Liver (tissue), 9 donors: ENCODE results near the gene TSGA10IP. TPM values are rescaled to one million over a fixed set of nuclear protein-coding genes. Genes with fewer than 3 reads are reported as not detected.

Source experiments
- DNase-seq: peaks from one replicate; pipeline ENCODE4 v3.0.0-alpha.2; 2017; ENCODE audit warnings: low spot score
- H3K27ac ChIP-seq, 2 donors: one replicate each; pipeline ENCODE4 v1.7.0; 2013; ENCODE audit warnings: inconsistent platforms in 2 of 2, low read length in 2 of 2, control low read depth in 1 of 2, low read depth in 1 of 2, mild to moderate bottlenecking in 1 of 2
- H3K27me3 ChIP-seq, 4 donors: one replicate each; pipeline versions ENCODE4 v1.6.1 to v1.7.0; 2013; ENCODE audit warnings: low read length in 3 of 4, inconsistent platforms in 1 of 4, mild to moderate bottlenecking in 1 of 4, moderate library complexity in 1 of 4; ENCODE audit not compliant: control insufficient read depth in 4 of 4, insufficient read depth in 4 of 4
- H3K36me3 ChIP-seq, 4 donors: one replicate each; pipeline versions ENCODE4 v1.6.1 to v1.7.0; 2013; ENCODE audit warnings: low read length in 3 of 4, mild to moderate bottlenecking in 3 of 4, low read depth in 1 of 4, moderate library complexity in 1 of 4; ENCODE audit not compliant: control insufficient read depth in 4 of 4, insufficient read depth in 3 of 4
- H3K4me1 ChIP-seq, 4 donors: one replicate each; pipeline versions ENCODE4 v1.6.1 to v1.7.0; 2013; ENCODE audit warnings: low read length in 3 of 4, mild to moderate bottlenecking in 3 of 4, moderate library complexity in 1 of 4; ENCODE audit not compliant: control insufficient read depth in 4 of 4, insufficient read depth in 4 of 4
- H3K4me3 ChIP-seq, 3 donors: one replicate each; pipeline versions ENCODE4 v1.6.1 to v1.7.0; 2013; ENCODE audit warnings: low read length in 3 of 3, control low read depth in 1 of 3, low read depth in 1 of 3, mild to moderate bottlenecking in 1 of 3
- H3K9ac ChIP-seq, 2 donors: one replicate each; pipeline ENCODE4 v1.7.0; 2013; ENCODE audit warnings: low read length in 2 of 2, mild to moderate bottlenecking in 2 of 2, moderate library complexity in 2 of 2, control low read depth in 1 of 2, low read depth in 1 of 2
- H3K9me3 ChIP-seq, 4 donors: one replicate each; pipeline versions ENCODE4 v1.6.1 to v1.7.0; 2013; ENCODE audit warnings: low read length in 3 of 4; ENCODE audit not compliant: control insufficient read depth in 4 of 4
- ATF3 ChIP-seq: IDR thresholded peaks from 2 replicates; pipeline ENCODE4 v1.6.1; 2016; ENCODE audit warnings: antibody characterized with exemption
- CTCF ChIP-seq: fragments of 150-350 bp; IDR thresholded peaks from 2 replicates; pipeline ENCODE4 v1.5.1; 2017; ENCODE audit warnings: improper control_type of control experiment, low read depth, low read length; ENCODE audit not compliant: missing input control
- EGR1 ChIP-seq, 2 donors: IDR thresholded peaks; 2 replicates each; pipeline ENCODE4 v1.6.1; 2016 to 2018; ENCODE audit warnings: antibody characterized with exemption in 2 of 2, low read depth in 2 of 2
- FOXA1 ChIP-seq: IDR thresholded peaks from 2 replicates; pipeline ENCODE4 v1.6.1; 2016; ENCODE audit warnings: antibody characterized with exemption
- FOXA2 ChIP-seq: IDR thresholded peaks from 2 replicates; pipeline ENCODE4 v1.6.1; 2016; ENCODE audit warnings: antibody characterized with exemption
- HNF4A ChIP-seq, 2 donors: conservative IDR thresholded peaks; 2 replicates each; pipeline ENCODE4 v1.6.1; 2016; ENCODE audit warnings: antibody characterized with exemption in 2 of 2, mild to moderate bottlenecking in 2 of 2
- HNF4G ChIP-seq: IDR thresholded peaks from 2 replicates; pipeline ENCODE4 v1.6.1; 2016; ENCODE audit warnings: antibody characterized with exemption
- JUND ChIP-seq, 2 donors: IDR thresholded peaks; 2 replicates each; pipeline ENCODE4 v1.6.1; 2016; ENCODE audit warnings: antibody characterized with exemption in 2 of 2
- MAX ChIP-seq: IDR thresholded peaks from 2 replicates; pipeline ENCODE4 v1.6.1; 2016; ENCODE audit warnings: antibody characterized with exemption
- NR2F2 ChIP-seq: IDR thresholded peaks from 2 replicates; pipeline ENCODE4 v1.6.1; 2016; ENCODE audit warnings: antibody characterized with exemption
- RAD21 ChIP-seq, 2 donors: IDR thresholded peaks; 2 replicates each; pipeline ENCODE4 v1.6.1; 2016; ENCODE audit warnings: antibody characterized with exemption in 2 of 2, mild to moderate bottlenecking in 2 of 2
- REST ChIP-seq: IDR thresholded peaks from 2 replicates; pipeline ENCODE4 v1.6.1; 2016; ENCODE audit warnings: antibody characterized with exemption, mild to moderate bottlenecking
- RXRA ChIP-seq, 2 donors: IDR thresholded peaks; 2 replicates each; pipeline ENCODE4 v1.6.1; 2017 to 2018; ENCODE audit warnings: antibody characterized with exemption in 2 of 2, mild to moderate bottlenecking in 1 of 2
- SP1 ChIP-seq: IDR thresholded peaks from 2 replicates; pipeline ENCODE4 v1.6.1; 2018; ENCODE audit warnings: antibody characterized with exemption, mild to moderate bottlenecking
- TAF1 ChIP-seq: conservative IDR thresholded peaks from 2 replicates; pipeline ENCODE4 v1.6.1; 2016; ENCODE audit warnings: antibody characterized with exemption, mild to moderate bottlenecking
- YY1 ChIP-seq: IDR thresholded peaks from 2 replicates; pipeline ENCODE4 v1.6.1; 2016; ENCODE audit warnings: antibody characterized with exemption, mild to moderate bottlenecking
- ZBTB33 ChIP-seq: IDR thresholded peaks from 2 replicates; pipeline ENCODE4 v1.6.1; 2016; ENCODE audit warnings: antibody characterized with exemption
- WGBS: extraction: QIAGEN DNeasy Blood & Tissue Kit; methylation state at CpG from one replicate; pipeline ENCODE4 v1.1.7; 2013; 5-methylcytosine and 5-hydroxymethylcytosine counted together
- polyA plus RNA-seq, 2 donors: library from polyadenylated mRNA; stranded (reverse) in 1 of 2; unstranded in 1 of 2; fragments of 200-250 nt in 1 of 2; fragments of >200 nt in 1 of 2; fragmentation: Nextera tagmentation in 1 of 2; extraction: Ambion mirVana in 1 of 2; gene quantifications; one replicate each; pipeline versions ENCODE4 v1.2.1 to v1.2.3, GENCODE V29; 2013 to 2015
- total RNA-seq, 2 donors: library from RNA; depleted of rRNA; stranded (reverse); fragments of >200 nt; gene quantifications; one replicate each; pipeline ENCODE4 v1.2.3, GENCODE V29; 2014
- donor health status: healthy.
- donor health status: healthy.
- donor health status: healthy.
- donor health status: healthy.
- donor health status: healthy.

Gene TSGA10IP
- total and polyA plus RNA-seq, 4 donors = 0.02 TPM; not detected in 3

GRCh38 chr11:65977621-65978390 lies 32.5 kb downstream of the TSGA10IP start:
- Histone ChIP-seq H3K27ac (no peak overlapping the region), H3K27me3 (no peaks in the 10 kb centered on the region), H3K4me1 (no peaks in the 10 kb centered on the region), H3K4me3 (no peak overlapping the region), H3K36me3 (peaks cover 15 to 45% (median 26%) of the 10 kb centered on the region in 4 donors), H3K9ac (no peak overlapping the region), H3K9me3 (no peaks in the 10 kb centered on the region)
- 92% methylated on average over 29 of the region's 29 CpGs for WGBS
- TF ChIP-seq HNF4A (conservative IDR thresholded peaks at IDR 0.05) (no peak), FOXA2 (no peak), JUND (IDR thresholded peaks at IDR 0.05) (no peak), YY1 (no peak)
- DNase-seq = no peak

- no peak overlapping the region for H3K4me3 ChIP-seq
- no peak overlapping the region for H3K9ac ChIP-seq
- no peaks in the 10 kb centered on the region for H3K4me1 ChIP-seq
- WGBS = 95% methylated on average over 34 of the region's 34 CpGs
- no peak for DNase-seq
- H3K27me3 ChIP-seq = no peaks in the 10 kb centered on the region
- TF ChIP-seq HNF4A (conservative IDR thresholded peaks at IDR 0.05) = no peak
- no peak for TF ChIP-seq HNF4G
- TF ChIP-seq RAD21 (IDR thresholded peaks at IDR 0.05) = no peak
- TF ChIP-seq FOXA1 = no peak
- no peak for TF ChIP-seq JUND (IDR thresholded peaks at IDR 0.05)
- no peak for TF ChIP-seq REST
- TF ChIP-seq EGR1 (IDR thresholded peaks at IDR 0.05; ENCODE audit: low read depth in 2 of 2) = no peak
- TF ChIP-seq TAF1 = no peak
- no peak for TF ChIP-seq RXRA (IDR thresholded peaks at IDR 0.05)
- TF ChIP-seq FOXA2 = no peak
- TF ChIP-seq NR2F2 = no peak
- no peak for TF ChIP-seq SP1
- no peak for TF ChIP-seq CTCF
- no peak for TF ChIP-seq ATF3
- no peak for TF ChIP-seq ZBTB33
- no peak for TF ChIP-seq MAX
- no peak for TF ChIP-seq YY1
- no peak overlapping the region for H3K27ac ChIP-seq
- H3K36me3 ChIP-seq = peaks cover 13 to 39% (median 24%) of the 10 kb centered on the region in 4 donors
- no peaks in the 10 kb centered on the region for H3K9me3 ChIP-seq
Observed at GRCh38 chr11:65978391-65979238, 33.3 kb downstream of the TSGA10IP start.
